Measurements from ENCODE around the gene DNAH17. TPM values are rescaled to one million over a fixed set of nuclear protein-coding genes. Genes with fewer than 3 reads are reported as not detected.

DNAH17 gene
- total RNA-seq, 2 donors from 2014 or later, result 0.87 to 6.9 TPM

GRCh38 chr17:78493853-78494695, 83.1 kb downstream of the DNAH17 start:
- 87% methylated on average over 42 of the region's 42 CpGs for WGBS
- intact Hi-C loops (cut with DNase I), result no loop called here
- TF ChIP-seq POLR2AphosphoS5 (IDR thresholded peaks at IDR 0.05) (no peak), POLR2A (IDR thresholded peaks at IDR 0.05) (no peak)
- H3K4me1 ChIP-seq (replicated peaks), result no peaks in the 10 kb centered on the region
- no peaks in the 10 kb centered on the region for H3K27me3 ChIP-seq (replicated peaks; ENCODE audit: insufficient read depth)
- H3K4me3 ChIP-seq, result no peak overlapping the region
- H3K9me3 ChIP-seq, result no peaks in the 10 kb centered on the region
- no peak for DNase-seq (ENCODE audit: low spot score)
- H3K36me3 ChIP-seq, result no peaks in the 10 kb centered on the region
- no peak overlapping the region for H3K27ac ChIP-seq

GRCh38 chr17:78493450-78493849, 83.7 kb downstream of the DNAH17 start:
- no peak overlapping the region for H3K4me3 ChIP-seq
- no peaks in the 10 kb centered on the region for H3K27me3 ChIP-seq (replicated peaks; ENCODE audit: insufficient read depth)
- no peaks in the 10 kb centered on the region for H3K4me1 ChIP-seq (replicated peaks)
- intact Hi-C loops (cut with DNase I), result no loop called here
- WGBS, result 84% methylated on average over 9 of the region's 9 CpGs
- H3K27ac ChIP-seq, result no peak overlapping the region
- no peaks in the 10 kb centered on the region for H3K9me3 ChIP-seq
- TF ChIP-seq CTCF (IDR thresholded peaks at IDR 0.05) (no peak), POLR2A (IDR thresholded peaks at IDR 0.05) (no peak), POLR2AphosphoS5 (IDR thresholded peaks at IDR 0.05) (no peak)
- no peaks in the 10 kb centered on the region for H3K36me3 ChIP-seq
- DNase-seq (ENCODE audit: low spot score), result no peak

- TF ChIP-seq POLR2A (IDR thresholded peaks at IDR 0.05), result no peak
- TF ChIP-seq CTCF (IDR thresholded peaks at IDR 0.05), result no peak
- TF ChIP-seq POLR2AphosphoS5 (IDR thresholded peaks at IDR 0.05), result no peak
- no peak for DNase-seq (ENCODE audit: low spot score)
- 89% methylated on average over 26 of the region's 26 CpGs for WGBS
- Histone ChIP-seq H3K4me1 (replicated peaks) (no peaks in the 10 kb centered on the region), H3K27ac (no peak overlapping the region), H3K9me3 (no peaks in the 10 kb centered on the region), H3K36me3 (no peaks in the 10 kb centered on the region), H3K27me3 (replicated peaks; ENCODE audit: insufficient read depth) (no peaks in the 10 kb centered on the region), H3K4me3 (no peak overlapping the region)
- intact Hi-C loops (cut with DNase I), result no loop called here
These were observed 84.9 kb downstream of the DNAH17 start for GRCh38 chr17:78492116-78492799.

- intact Hi-C loops (cut with DNase I), result no loop called here
- no peak for DNase-seq (ENCODE audit: low spot score)
- Histone ChIP-seq H3K4me1 (replicated peaks) (no peaks in the 10 kb centered on the region), H3K27me3 (replicated peaks; ENCODE audit: insufficient read depth) (no peaks in the 10 kb centered on the region), H3K36me3 (no peaks in the 10 kb centered on the region), H3K9me3 (no peaks in the 10 kb centered on the region), H3K4me3 (no peak overlapping the region), H3K27ac (no peak overlapping the region)
- WGBS, result 93% methylated on average over 31 of the region's 31 CpGs
- TF ChIP-seq CTCF (IDR thresholded peaks at IDR 0.05), result no peak
These were observed 85.7 kb downstream of the DNAH17 start for GRCh38 chr17:78491236-78492115.

- 91% methylated on average over 15 of the region's 15 CpGs for WGBS
- TF ChIP-seq POLR2AphosphoS5 (IDR thresholded peaks at IDR 0.05) (no peak), POLR2A (IDR thresholded peaks at IDR 0.05) (no peak), CTCF (IDR thresholded peaks at IDR 0.05) (no peak)
- Histone ChIP-seq H3K4me1 (replicated peaks) (no peaks in the 10 kb centered on the region), H3K27ac (no peak overlapping the region), H3K36me3 (no peaks in the 10 kb centered on the region), H3K9me3 (no peaks in the 10 kb centered on the region), H3K4me3 (no peak overlapping the region), H3K27me3 (replicated peaks; ENCODE audit: insufficient read depth) (no peaks in the 10 kb centered on the region)
- intact Hi-C loops (cut with DNase I), result no loop called here
- DNase-seq (ENCODE audit: low spot score), result no peak
These were observed 86.5 kb downstream of the DNAH17 start for GRCh38 chr17:78490673-78491072.
